Astrocyte of the hippocampus (primary cell): ENCODE data around the gene JMJD1C.
"Not testable (repeated sequence)": the region's sequence is repeated elsewhere in the genome, so short reads cannot be mapped to it uniquely, and the experiment has no call there.

Experiments used
- DNase-seq: peaks from one replicate; pipeline ENCODE4 v3.0.0; 2011; ENCODE audit warnings: low read depth, low spot score

The JMJD1C gene

GRCh38 chr10:63407136-63407662 lies 58.6 kb downstream of the JMJD1C start:
- no peak for DNase-seq

GRCh38 chr10:63396133-63396761 lies 69.5 kb downstream of the JMJD1C start:
- no peak for DNase-seq

- no peak for DNase-seq
These were observed 72.7 kb downstream of the JMJD1C start for GRCh38 chr10:63393050-63393449.

GRCh38 chr10:63392224-63392623 lies 73.6 kb downstream of the JMJD1C start:
- no peak for DNase-seq

GRCh38 chr10:63391812-63392211 lies 74.0 kb downstream of the JMJD1C start:
- no peak for DNase-seq

- no peak for DNase-seq
These were observed 75.3 kb downstream of the JMJD1C start for GRCh38 chr10:63390521-63390920.

GRCh38 chr10:63388421-63389031 lies 77.3 kb downstream of the JMJD1C start:
- DNase-seq, result peak; percentile 23

GRCh38 chr10:63385254-63385653 lies 80.5 kb downstream of the JMJD1C start:
- no peak for DNase-seq

GRCh38 chr10:63384675-63385074 lies 81.1 kb downstream of the JMJD1C start:
- no peak for DNase-seq

- no peak for DNase-seq
These were observed 81.8 kb downstream of the JMJD1C start for GRCh38 chr10:63384001-63384400.

GRCh38 chr10:63383141-63383540 lies 82.6 kb downstream of the JMJD1C start:
- DNase-seq, result no peak

- DNase-seq, result no peak
These were observed 83.7 kb downstream of the JMJD1C start for GRCh38 chr10:63382066-63382465.

- not testable (repeated sequence) for DNase-seq
These were observed 88.5 kb downstream of the JMJD1C start for GRCh38 chr10:63377305-63377661.

GRCh38 chr10:63376560-63377304 lies 89.0 kb downstream of the JMJD1C start:
- DNase-seq, result no peak

GRCh38 chr10:63375859-63376258 lies 89.9 kb downstream of the JMJD1C start:
- DNase-seq, result no peak

- DNase-seq, result no peak
These were observed 90.3 kb downstream of the JMJD1C start for GRCh38 chr10:63375458-63375857.

- DNase-seq, result no peak
These were observed 90.8 kb downstream of the JMJD1C start for GRCh38 chr10:63374991-63375390.

- no peak for DNase-seq
These were observed 92.6 kb downstream of the JMJD1C start for GRCh38 chr10:63373176-63373575.

- no peak for DNase-seq
These were observed 96.1 kb downstream of the JMJD1C start for GRCh38 chr10:63369711-63370110.

GRCh38 chr10:63368365-63368764 lies 97.4 kb downstream of the JMJD1C start:
- no peak for DNase-seq

GRCh38 chr10:63366933-63367332 lies 98.8 kb downstream of the JMJD1C start:
- DNase-seq, result no peak

- DNase-seq, result peak; percentile 47
These were observed 99.6 kb downstream of the JMJD1C start for GRCh38 chr10:63365976-63366765.
